HepG2 (cell line): ENCODE measurements around the gene PALM.

Experiments used
- ELF1 ChIP-seq: sonication (generic); formaldehyde crosslinking; IDR thresholded peaks from 2 replicates; pipeline ENCODE4 v1.4.0; 2020; ENCODE audit warnings: missing genetic modification reagents
- HNRNPUL1 ChIP-seq: fragments of 200-400 bp; formaldehyde crosslinking; IDR thresholded peaks from 2 replicates; pipeline ENCODE4 v1.6.1; 2017; ENCODE audit warnings: low read depth, mild to moderate bottlenecking, low read length, moderate library complexity
- JDP2 ChIP-seq: sonication (generic); formaldehyde crosslinking; IDR thresholded peaks from 2 replicates; pipeline ENCODE4 v1.8.1; 2022; ENCODE audit warnings: missing genetic modification reagents, borderline replicate concordance
- JUND ChIP-seq: sonication (generic); formaldehyde crosslinking; IDR thresholded peaks from 2 replicates; pipeline ENCODE4 v1.8.0; 2022; ENCODE audit warnings: mild to moderate bottlenecking, missing genetic modification reagents
- MAF1 ChIP-seq: sonication (generic); formaldehyde crosslinking; IDR thresholded peaks from 2 replicates; pipeline ENCODE4 v1.5.0; 2020; ENCODE audit warnings: missing genetic modification reagents, borderline replicate concordance
- PRMT3 ChIP-seq: sonication (generic); formaldehyde crosslinking; IDR thresholded peaks from 2 replicates; pipeline ENCODE4 v1.8.1; 2022; ENCODE audit warnings: low read depth, mild to moderate bottlenecking, moderate library complexity, missing genetic modification reagents, borderline replicate concordance
- RFX5 ChIP-seq: IDR thresholded peaks from 2 replicates; pipeline ENCODE4 v1.6.1; 2011; ENCODE audit warnings: low read depth, low read length, improper control_type of control experiment
- ZBTB49 ChIP-seq: sonication (generic); formaldehyde crosslinking; IDR thresholded peaks from 2 replicates; pipeline ENCODE4 v1.4.0; 2020; ENCODE audit warnings: missing genetic modification reagents, borderline replicate concordance
- ZNF772 ChIP-seq: sonication (generic); formaldehyde crosslinking; IDR thresholded peaks from 2 replicates; pipeline ENCODE4 v1.5.0; 2020; ENCODE audit warnings: mild to moderate bottlenecking, missing genetic modification reagents

- no peak for TF ChIP-seq ZBTB49
- no peak for TF ChIP-seq HNRNPUL1
- no peak for TF ChIP-seq JDP2 (CRISPR knock-in tag)
- TF ChIP-seq ELF1 (CRISPR knock-in tag), result no peak
- TF ChIP-seq MAF1 (CRISPR knock-in tag), result no peak
- TF ChIP-seq PRMT3 (CRISPR knock-in tag), result no peak
- no peak for TF ChIP-seq RFX5
- TF ChIP-seq JUND (CRISPR knock-in tag), result no peak
- no peak for TF ChIP-seq ZNF772 (CRISPR knock-in tag)
Observed at GRCh38 chr19:756236-756635, 47.5 kb downstream of the PALM start.
